ENCODE data around the gene RCC2. TPM values are rescaled to one million over a fixed set of nuclear protein-coding genes. Genes with fewer than 3 reads are reported as not detected.
"Not testable (repeated sequence)": the region's sequence is repeated elsewhere in the genome, so short reads cannot be mapped to it uniquely, and the experiment has no call there.

RCC2 gene
- total RNA-seq, 4 donors from 2014 or later, result 62.6 to 78.5 (median 71.3) TPM

GRCh38 chr1:17463991-17464390, 24.5 kb upstream of the RCC2 start:
- no peak for TF ChIP-seq POLR2A (IDR thresholded peaks at IDR 0.05)
- TF ChIP-seq, protein P1, sequence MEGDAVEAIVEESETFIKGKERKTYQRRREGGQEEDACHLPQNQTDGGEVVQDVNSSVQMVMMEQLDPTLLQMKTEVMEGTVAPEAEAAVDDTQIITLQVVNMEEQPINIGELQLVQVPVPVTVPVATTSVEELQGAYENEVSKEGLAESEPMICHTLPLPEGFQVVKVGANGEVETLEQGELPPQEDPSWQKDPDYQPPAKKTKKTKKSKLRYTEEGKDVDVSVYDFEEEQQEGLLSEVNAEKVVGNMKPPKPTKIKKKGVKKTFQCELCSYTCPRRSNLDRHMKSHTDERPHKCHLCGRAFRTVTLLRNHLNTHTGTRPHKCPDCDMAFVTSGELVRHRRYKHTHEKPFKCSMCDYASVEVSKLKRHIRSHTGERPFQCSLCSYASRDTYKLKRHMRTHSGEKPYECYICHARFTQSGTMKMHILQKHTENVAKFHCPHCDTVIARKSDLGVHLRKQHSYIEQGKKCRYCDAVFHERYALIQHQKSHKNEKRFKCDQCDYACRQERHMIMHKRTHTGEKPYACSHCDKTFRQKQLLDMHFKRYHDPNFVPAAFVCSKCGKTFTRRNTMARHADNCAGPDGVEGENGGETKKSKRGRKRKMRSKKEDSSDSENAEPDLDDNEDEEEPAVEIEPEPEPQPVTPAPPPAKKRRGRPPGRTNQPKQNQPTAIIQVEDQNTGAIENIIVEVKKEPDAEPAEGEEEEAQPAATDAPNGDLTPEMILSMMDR (IDR thresholded peaks at IDR 0.05), result no peak
- no peak for DNase-seq (ENCODE audit: low spot score in 2 of 2)
- intact Hi-C loops (cut with DNase I; ENCODE audit: low total_unique reads), result no loop called here
- H3K4me3 ChIP-seq (ENCODE audit: low read depth, poor library complexity, severe bottlenecking), result no peak overlapping the region

DNA sequence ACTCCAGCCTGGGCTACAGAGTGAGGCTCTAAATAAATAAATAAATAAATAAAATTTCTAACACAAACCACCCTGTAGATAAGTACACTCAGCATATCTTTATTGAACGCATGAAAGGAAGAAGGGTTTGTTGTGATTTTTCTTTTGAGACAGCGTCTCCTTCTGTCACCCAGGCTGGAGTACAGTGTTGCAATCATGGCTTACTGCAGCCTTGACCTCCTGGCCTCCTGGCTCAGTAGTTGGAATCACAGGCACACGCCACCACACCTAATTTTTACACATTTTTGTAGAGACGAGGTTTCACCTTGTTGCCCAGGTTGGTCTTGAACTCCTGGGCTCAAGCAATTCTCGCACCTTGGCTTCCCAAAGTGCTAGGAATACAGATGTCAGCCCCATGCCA, 23.2 kb upstream of the RCC2 start:
- DNase-seq (ENCODE audit: low spot score in 2 of 2), result no peak
- H3K4me3 ChIP-seq (ENCODE audit: low read depth, poor library complexity, severe bottlenecking), result no peak overlapping the region
- intact Hi-C loops (cut with DNase I; ENCODE audit: low total_unique reads), result no loop called here
- no peak for TF ChIP-seq POLR2A (IDR thresholded peaks at IDR 0.05)
- TF ChIP-seq, protein P1 (IDR thresholded peaks at IDR 0.05), result no peak
- 80 to 83% methylated on average over 5 of the region's 5 CpGs for WGBS, 2 donors

- intact Hi-C loops (cut with DNase I; ENCODE audit: low total_unique reads), result no loop called here
- H3K4me3 ChIP-seq (ENCODE audit: low read depth, poor library complexity, severe bottlenecking), result no peak overlapping the region
- peak in 1 of 2 donors; percentile 63 for DNase-seq (ENCODE audit: low spot score in 2 of 2)
- TF ChIP-seq, protein P1 (IDR thresholded peaks at IDR 0.05), result no peak
- no peak for TF ChIP-seq POLR2A (IDR thresholded peaks at IDR 0.05)
- 39 to 41% methylated on average over 10 of the region's 10 CpGs for WGBS, 2 donors
Measured at GRCh38 chr1:17460219-17460618, 20.7 kb upstream of the RCC2 start.

- no peak for DNase-seq (ENCODE audit: low spot score in 2 of 2)
- H3K4me3 ChIP-seq (ENCODE audit: low read depth, poor library complexity, severe bottlenecking), result no peak overlapping the region
- WGBS, 2 donors, result 88 to 94% methylated on average over 1 of the region's 1 CpG
- TF ChIP-seq POLR2A (IDR thresholded peaks at IDR 0.05), result no peak
- TF ChIP-seq, protein P1 (IDR thresholded peaks at IDR 0.05), result no peak
- intact Hi-C loops (cut with DNase I; ENCODE audit: low total_unique reads), result no loop called here
Measured at GRCh38 chr1:17458794-17459193, 19.3 kb upstream of the RCC2 start.

DNA sequence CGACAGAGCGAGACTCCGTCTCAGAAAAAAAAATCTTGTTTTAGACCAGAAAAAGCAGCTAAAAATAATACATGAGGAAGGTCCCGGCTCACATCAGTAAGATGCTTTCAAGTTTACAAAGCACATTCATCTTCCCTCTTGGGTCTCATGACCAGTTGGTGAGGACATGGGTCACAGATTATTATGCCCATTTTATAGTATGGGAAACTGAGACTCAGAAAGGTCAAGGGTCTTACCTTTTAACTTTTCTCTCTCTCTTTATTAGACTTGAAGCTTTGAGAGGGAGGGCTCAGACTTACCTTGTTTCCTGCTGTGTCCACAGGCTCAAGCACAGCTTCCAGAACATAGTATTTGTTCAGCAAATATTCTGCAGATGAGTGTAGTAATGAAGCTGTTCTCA, 13.2 kb upstream of the RCC2 start:
- WGBS, 2 donors, result 82 to 87% methylated on average over 4 of the region's 4 CpGs
- TF ChIP-seq, protein P1 (IDR thresholded peaks at IDR 0.05), result no peak
- no peak for TF ChIP-seq POLR2A (IDR thresholded peaks at IDR 0.05)
- no peak for DNase-seq (ENCODE audit: low spot score in 2 of 2)
- intact Hi-C loops (cut with DNase I; ENCODE audit: low total_unique reads), result no loop called here
- H3K4me3 ChIP-seq (ENCODE audit: low read depth, poor library complexity, severe bottlenecking), result no peak overlapping the region

- H3K4me3 ChIP-seq (ENCODE audit: low read depth, poor library complexity, severe bottlenecking); intact Hi-C loops (cut with DNase I; ENCODE audit: low total_unique reads); DNase-seq (ENCODE audit: low spot score in 2 of 2): not testable (repeated sequence)
- 68 to 70% methylated on average over 10 of the region's 10 CpGs for WGBS, 2 donors
Measured at GRCh38 chr1:17452203-17452602, 12.7 kb upstream of the RCC2 start.

Measured in lower leg skin (tissue), 4 donors.